Upper lobe of left lung (tissue), 4 donors: ENCODE measurements around the gene RBM12.

Experiments
- CTCF ChIP-seq, 6 experiments: fragments of 450-650 bp in 4 of 6; fragments of 200-600 bp in 2 of 6; sonication (generic) in 2 of 6; IDR thresholded peaks; one replicate each; pipeline ENCODE4 v1.5.1; 2016 to 2019; ENCODE audit warnings: antibody characterized with exemption in 6 of 6
- EP300 ChIP-seq, 4 donors: sonication (generic); formaldehyde crosslinking; IDR thresholded peaks; one replicate each; pipeline ENCODE4 v1.5.1; 2017; ENCODE audit warnings: antibody characterized with exemption in 4 of 4, control low read depth in 2 of 4
- POLR2A ChIP-seq, 4 donors: fragments of 450-650 bp; IDR thresholded peaks; one replicate each; pipeline ENCODE4 v1.5.1; 2016 to 2017; ENCODE audit warnings: antibody characterized with exemption in 4 of 4, mild to moderate bottlenecking in 2 of 4

GRCh38 chr20:35619196-35620095 is 45.3 kb downstream of the RBM12 start:
- TF ChIP-seq POLR2A (IDR thresholded peaks at IDR 0.05) (peak in 1 of 4 donors; percentile 6), CTCF (IDR thresholded peaks at IDR 0.05) (peak in 5 of 6 experiments; percentile 19 to 43 (median 27)), EP300 (IDR thresholded peaks at IDR 0.05) (no peak)
